Neural progenitor cell (in vitro differentiated cells): ENCODE results near the gene RNF151. TPM values are rescaled to one million over a fixed set of nuclear protein-coding genes. Genes with fewer than 3 reads are reported as not detected.
A peak's percentile ranks its signal among the peaks of the same experiment; 100 is the strongest.
"Not testable (repeated sequence)": the region's sequence is repeated elsewhere in the genome, so short reads cannot be mapped to it uniquely, and the experiment has no call there.

Experiments used
- DNase-seq: peaks from one replicate; pipeline ENCODE4 v3.0.0-alpha.2; 2016; ENCODE audit warnings: low spot score
- H2AFZ ChIP-seq: fragments of 200-600 bp; sonication (generic); replicated peaks from 2 replicates; pipeline ENCODE4 v1.6.1; 2016; ENCODE audit warnings: antibody characterized with exemption
- H3F3A ChIP-seq: fragments of 200-600 bp; sonication (generic); 2 replicates; pipeline ENCODE4 v1.6.1; 2016; ENCODE audit warnings: antibody characterized with exemption, low read depth
- H3K27ac ChIP-seq: fragments of 200-600 bp; sonication (generic); 2 replicates; pipeline ENCODE4 v1.5.1; 2016; ENCODE audit warnings: mild to moderate bottlenecking
- H3K27me3 ChIP-seq: fragments of 200-600 bp; sonication (generic); 2 replicates; pipeline ENCODE4 v1.6.1; 2016; ENCODE audit warnings: mild to moderate bottlenecking, moderate library complexity
- H3K36me3 ChIP-seq: fragments of 200-600 bp; sonication (generic); 2 replicates; pipeline ENCODE4 v1.5.1; 2016
- H3K4me1 ChIP-seq: fragments of 200-600 bp; sonication (generic); 2 replicates; pipeline ENCODE4 v1.6.1; 2016; ENCODE audit warnings: mixed run types
- H3K4me2 ChIP-seq: fragments of 200-600 bp; sonication (generic); 2 replicates; pipeline ENCODE4 v1.6.1; 2016
- H3K4me3 ChIP-seq: fragments of 200-600 bp; sonication (generic); 2 replicates; pipeline ENCODE4 v1.5.1; 2016
- H3K79me2 ChIP-seq: fragments of 200-600 bp; sonication (generic); 2 replicates; pipeline ENCODE4 v1.6.1; 2016; ENCODE audit warnings: low read depth
- H3K9ac ChIP-seq: fragments of 200-600 bp; sonication (generic); 2 replicates; pipeline ENCODE4 v1.6.1; 2016
- H3K9me3 ChIP-seq: fragments of 200-600 bp; sonication (generic); 2 replicates; pipeline ENCODE4 v1.5.1; 2016; ENCODE audit warnings: low read depth
- H4K20me1 ChIP-seq: fragments of 200-600 bp; sonication (generic); 2 replicates; pipeline ENCODE4 v1.6.1; 2016; ENCODE audit warnings: low read depth
- H3K27ac Mint-ChIP-seq: 3 replicates; pipeline ENCODE4 v1.8.0; 2021; ENCODE audit warnings: mixed read lengths
- H3K27me3 Mint-ChIP-seq: 2 replicates; pipeline ENCODE4 v1.8.0; 2022; ENCODE audit warnings: low read depth, mild to moderate bottlenecking, inconsistent platforms, moderate library complexity, mixed read lengths; ENCODE audit not compliant: insufficient read depth
- H3K36me3 Mint-ChIP-seq: 3 replicates; pipeline ENCODE4 v1.8.0; 2021; ENCODE audit warnings: mixed read lengths
- H3K4me1 Mint-ChIP-seq: 3 replicates; pipeline ENCODE4 v1.8.0; 2021; ENCODE audit warnings: mixed read lengths
- H3K4me3 Mint-ChIP-seq: 3 replicates; pipeline ENCODE4 v1.8.0; 2021; ENCODE audit warnings: mild to moderate bottlenecking, moderate library complexity, mixed read lengths
- H3K9me3 Mint-ChIP-seq: 3 replicates; pipeline ENCODE4 v1.8.0; 2020; ENCODE audit warnings: mixed read lengths
- EZH2 ChIP-seq: fragments of 200-600 bp; sonication (generic); IDR thresholded peaks from 2 replicates; pipeline ENCODE4 v1.6.1; 2017; ENCODE audit warnings: antibody characterized with exemption, mild to moderate bottlenecking, moderate library complexity
- EZH2phosphoT487 ChIP-seq: fragments of 200-600 bp; sonication (generic); IDR thresholded peaks from 2 replicates; pipeline ENCODE4 v1.6.1; 2017; ENCODE audit warnings: antibody characterized with exemption
- total RNA-seq: library from RNA; depleted of rRNA; stranded (reverse); fragments of >200 nt; gene quantifications from 2 replicates; pipeline ENCODE4 v1.2.3, GENCODE V29; 2015; ENCODE audit warnings: low replicate concordance
- TF ChIP-seq, protein P1 (sequence below): fragments of 200-600 bp; sonication (generic); IDR thresholded peaks from 2 replicates; pipeline ENCODE4 v1.5.1; 2017; ENCODE audit warnings: antibody characterized with exemption, mild to moderate bottlenecking

Gene RNF151
- total RNA-seq, 1 donor from 2014 or later, result not detected

DNA sequence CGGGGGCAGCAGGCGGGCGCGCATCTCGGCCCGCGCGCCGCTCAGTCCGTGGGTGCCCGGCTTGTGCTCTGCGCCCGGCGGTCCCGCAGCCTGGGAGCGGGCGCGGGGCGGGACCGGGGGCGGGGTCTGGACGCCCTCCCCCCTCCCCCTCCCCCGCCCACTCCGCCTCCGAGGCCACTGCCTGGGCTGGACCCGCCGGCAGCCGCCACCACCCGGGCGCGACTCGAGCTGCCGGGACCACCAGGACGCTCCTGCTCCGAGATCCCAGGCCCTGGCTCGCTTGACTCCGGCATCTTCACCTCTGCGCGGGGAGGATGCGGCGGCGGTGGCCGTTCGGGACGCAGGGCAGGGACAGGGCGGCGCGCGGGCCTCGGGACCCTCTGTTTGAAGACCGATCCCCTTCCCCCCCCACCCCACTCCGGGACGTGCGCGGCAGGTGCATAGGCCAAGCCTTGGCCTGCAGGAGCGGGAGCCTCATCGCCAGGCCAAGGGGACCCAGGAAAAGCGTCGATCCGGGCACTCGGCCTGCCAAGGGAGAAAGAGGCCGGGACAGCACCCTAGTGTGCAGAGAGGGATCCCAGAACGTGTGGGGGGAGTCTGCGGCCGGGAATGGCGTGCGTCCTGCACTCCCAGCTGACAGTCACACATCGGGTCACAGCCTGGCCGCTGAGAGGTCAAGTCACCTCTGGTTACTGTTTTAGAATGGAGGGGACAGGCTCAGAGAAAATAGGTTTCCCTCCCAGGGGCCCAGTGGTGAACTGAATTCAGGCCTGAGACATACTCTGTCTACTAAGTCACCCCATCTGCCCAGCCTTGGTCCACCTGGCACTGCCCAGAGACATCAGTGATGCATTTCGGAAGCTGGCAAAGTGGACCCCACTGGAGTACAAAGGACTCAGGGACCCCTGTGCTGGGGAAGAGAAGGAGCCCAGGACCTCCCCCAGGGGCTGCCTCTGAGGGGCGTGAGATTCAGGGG lies 48.0 kb upstream of the RNF151 start, which contains the start of gene HS3ST6:
Gene HS3ST6, minus strand, starts transcription at position 65 of the 976 bp plus-strand sequence. CDS start 92 bp downstream, outside the sequence.
- Histone ChIP-seq H3K9me3 (no peaks in the 10 kb centered on the region), H3K79me2 (no peaks in the 10 kb centered on the region), H3K27ac (no peak within 1 kb of the TSS), H3K9ac (no peak within 1 kb of the TSS), H2AFZ (no peak within 1 kb of the TSS), H3K4me3 (peak within 1 kb of the TSS; percentile 45), H4K20me1 (peaks cover 25% of the 10 kb centered on the region), H3K4me1 (peaks cover 49% of the 10 kb centered on the region), H3K4me2 (peak within 1 kb of the TSS; percentile 83), H3F3A (peaks cover 31% of the 10 kb centered on the region), H3K27me3 (peaks cover 82% of the 10 kb centered on the region), H3K36me3 (no peaks in the 10 kb centered on the region)
- H3K9me3 Mint-ChIP-seq, result no peaks in the 10 kb centered on the region
- H3K4me1 Mint-ChIP-seq, result peaks cover 20% of the 10 kb centered on the region
- peaks cover 59% of the 10 kb centered on the region for H3K27me3 Mint-ChIP-seq
- DNase-seq, result peak; percentile 83
- no peaks in the 10 kb centered on the region for H3K36me3 Mint-ChIP-seq
- H3K4me3 Mint-ChIP-seq, result peak within 1 kb of the TSS; percentile 59
- H3K27ac Mint-ChIP-seq, result no peak within 1 kb of the TSS
- peak; percentile 53 for TF ChIP-seq EZH2
- TF ChIP-seq EZH2phosphoT487, result peak; percentile 52
- TF ChIP-seq, protein P1, sequence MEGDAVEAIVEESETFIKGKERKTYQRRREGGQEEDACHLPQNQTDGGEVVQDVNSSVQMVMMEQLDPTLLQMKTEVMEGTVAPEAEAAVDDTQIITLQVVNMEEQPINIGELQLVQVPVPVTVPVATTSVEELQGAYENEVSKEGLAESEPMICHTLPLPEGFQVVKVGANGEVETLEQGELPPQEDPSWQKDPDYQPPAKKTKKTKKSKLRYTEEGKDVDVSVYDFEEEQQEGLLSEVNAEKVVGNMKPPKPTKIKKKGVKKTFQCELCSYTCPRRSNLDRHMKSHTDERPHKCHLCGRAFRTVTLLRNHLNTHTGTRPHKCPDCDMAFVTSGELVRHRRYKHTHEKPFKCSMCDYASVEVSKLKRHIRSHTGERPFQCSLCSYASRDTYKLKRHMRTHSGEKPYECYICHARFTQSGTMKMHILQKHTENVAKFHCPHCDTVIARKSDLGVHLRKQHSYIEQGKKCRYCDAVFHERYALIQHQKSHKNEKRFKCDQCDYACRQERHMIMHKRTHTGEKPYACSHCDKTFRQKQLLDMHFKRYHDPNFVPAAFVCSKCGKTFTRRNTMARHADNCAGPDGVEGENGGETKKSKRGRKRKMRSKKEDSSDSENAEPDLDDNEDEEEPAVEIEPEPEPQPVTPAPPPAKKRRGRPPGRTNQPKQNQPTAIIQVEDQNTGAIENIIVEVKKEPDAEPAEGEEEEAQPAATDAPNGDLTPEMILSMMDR, result no peak

DNA sequence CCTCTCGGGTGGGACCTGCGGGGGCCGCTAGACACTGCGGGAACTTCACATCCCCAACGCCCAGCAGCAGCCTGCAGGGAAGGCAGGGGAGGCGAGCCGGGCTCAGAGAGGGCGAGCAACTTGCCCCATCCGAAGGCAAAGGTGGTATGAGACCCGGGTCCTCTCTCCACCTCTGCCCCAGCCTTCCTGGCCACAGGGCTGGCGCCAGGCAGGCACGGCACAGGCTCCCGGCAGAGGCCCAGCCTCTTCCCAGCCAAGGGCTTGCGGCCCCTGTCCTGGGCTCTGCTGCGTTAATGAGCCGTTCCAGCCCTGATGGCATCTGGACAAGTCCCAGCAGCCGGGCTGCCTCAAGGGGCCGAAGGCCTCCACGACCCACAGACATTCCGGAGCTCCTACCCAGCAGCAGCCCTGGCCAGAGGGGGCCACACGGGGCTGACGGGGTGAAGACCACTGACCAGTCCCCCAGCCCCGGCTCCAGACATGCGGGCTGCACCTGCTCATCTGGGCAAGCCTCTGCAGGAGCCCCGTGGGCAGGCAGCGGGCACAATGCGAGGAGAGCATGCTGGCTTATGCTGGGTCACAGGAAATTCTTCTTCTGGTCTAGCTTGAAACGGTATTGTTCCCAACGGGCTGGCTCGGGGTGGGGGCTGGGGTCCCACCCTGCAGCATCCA lies 47.2 kb upstream of the RNF151 start:
- H3K27me3 ChIP-seq, result peaks cover 90% of the 10 kb centered on the region
- Mint-ChIP-seq H3K4me3 (no peak overlapping the region), H3K36me3 (no peaks in the 10 kb centered on the region), H3K27me3 (peaks cover 59% of the 10 kb centered on the region), H3K27ac (no peak overlapping the region), H3K9me3 (no peaks in the 10 kb centered on the region), H3K4me1 (peaks cover 20% of the 10 kb centered on the region)
- no peaks in the 10 kb centered on the region for H3K36me3 ChIP-seq
- DNase-seq, result peak; percentile 51
- no peak overlapping the region for H3K9ac ChIP-seq
- no peaks in the 10 kb centered on the region for H3K9me3 ChIP-seq
- peaks cover 25% of the 10 kb centered on the region for H4K20me1 ChIP-seq
- no peak overlapping the region for H3K27ac ChIP-seq
- H2AFZ ChIP-seq, result no peak overlapping the region
- TF ChIP-seq EZH2phosphoT487 (no peak), EZH2 (peak; percentile 11)
- H3K4me2 ChIP-seq, result peak overlapping the region; percentile 83
- no peaks in the 10 kb centered on the region for H3K79me2 ChIP-seq
- peaks cover 31% of the 10 kb centered on the region for H3F3A ChIP-seq
- peaks cover 43% of the 10 kb centered on the region for H3K4me1 ChIP-seq
- no peak overlapping the region for H3K4me3 ChIP-seq

DNA sequence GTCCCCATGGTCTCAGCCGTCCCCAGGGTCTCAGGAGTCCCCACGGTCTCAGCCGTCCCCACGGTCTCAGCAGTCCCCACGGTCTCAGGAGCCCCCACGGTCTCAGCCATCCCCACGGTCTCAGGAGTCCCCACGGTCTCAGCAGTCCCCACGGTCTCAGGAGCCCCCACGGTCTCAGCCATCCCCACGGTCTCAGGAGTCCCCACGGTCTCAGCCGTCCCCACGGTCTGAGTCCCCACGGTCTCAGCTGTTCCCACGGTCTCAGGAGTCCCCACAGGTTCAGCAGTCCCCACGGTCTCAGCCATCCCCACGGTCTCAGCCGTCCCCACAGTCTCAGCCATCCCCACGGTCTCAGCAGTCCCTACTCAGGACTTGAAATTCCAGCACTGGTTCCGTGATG lies 46.5 kb upstream of the RNF151 start:
- not testable (repeated sequence) for H3K27ac ChIP-seq, H3K36me3 Mint-ChIP-seq, H3K27ac Mint-ChIP-seq, H3K4me2 ChIP-seq, H3K36me3 ChIP-seq, H3K9me3 Mint-ChIP-seq, H3K9ac ChIP-seq, H3K4me3 ChIP-seq, H3K79me2 ChIP-seq, H2AFZ ChIP-seq, H3K4me3 Mint-ChIP-seq, H3K9me3 ChIP-seq
- H4K20me1 ChIP-seq, result peaks cover 25% of the 10 kb centered on the region
- H3F3A ChIP-seq, result peaks cover 31% of the 10 kb centered on the region
- Mint-ChIP-seq H3K27me3 (peaks cover 58% of the 10 kb centered on the region), H3K4me1 (peaks cover 20% of the 10 kb centered on the region)
- H3K4me1 ChIP-seq, result peaks cover 37% of the 10 kb centered on the region
- H3K27me3 ChIP-seq, result peaks cover 97% of the 10 kb centered on the region
- DNase-seq, result peak; percentile 1

DNA sequence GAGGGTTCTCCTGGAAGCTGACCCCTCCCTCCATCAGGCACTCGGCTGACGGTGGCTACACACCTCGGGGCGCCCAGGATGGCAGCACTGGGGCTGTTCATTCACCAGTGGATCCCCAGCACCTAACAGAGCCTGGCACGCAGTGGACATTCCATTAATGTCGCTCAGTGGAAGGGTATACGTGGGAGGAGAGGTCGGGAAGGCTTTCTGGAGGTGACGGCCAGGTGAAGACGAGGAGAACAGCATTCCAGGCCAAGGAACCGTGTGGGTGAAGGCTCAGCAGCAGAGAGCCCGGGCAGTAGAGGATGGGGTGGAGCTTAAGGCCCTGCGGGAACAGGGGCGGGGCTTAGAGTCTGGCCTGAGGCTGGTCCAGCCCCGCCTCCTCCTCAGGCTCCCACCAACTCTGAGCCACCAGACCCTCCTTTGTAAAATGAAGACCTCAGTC lies 45.9 kb upstream of the RNF151 start:
- Mint-ChIP-seq H3K36me3 (no peaks in the 10 kb centered on the region), H3K27ac (no peak overlapping the region), H3K9me3 (no peaks in the 10 kb centered on the region), H3K4me3 (peak overlapping the region; percentile 9), H3K27me3 (peaks cover 52% of the 10 kb centered on the region), H3K4me1 (peaks cover 20% of the 10 kb centered on the region)
- H3K4me2 ChIP-seq, result peak overlapping the region; percentile 67
- H3F3A ChIP-seq, result peaks cover 31% of the 10 kb centered on the region
- peaks cover 37% of the 10 kb centered on the region for H3K4me1 ChIP-seq
- H3K27ac ChIP-seq, result no peak overlapping the region
- no peak for TF ChIP-seq EZH2
- TF ChIP-seq, protein P1, result no peak
- no peak for TF ChIP-seq EZH2phosphoT487
- H4K20me1 ChIP-seq, result peaks cover 25% of the 10 kb centered on the region
- H3K36me3 ChIP-seq, result no peaks in the 10 kb centered on the region
- H3K79me2 ChIP-seq, result no peaks in the 10 kb centered on the region
- no peaks in the 10 kb centered on the region for H3K9me3 ChIP-seq
- H3K4me3 ChIP-seq, result no peak overlapping the region
- H2AFZ ChIP-seq, result no peak overlapping the region
- peaks cover 92% of the 10 kb centered on the region for H3K27me3 ChIP-seq
- DNase-seq, result peak; percentile 93
- no peak overlapping the region for H3K9ac ChIP-seq
